DMS79 (cell line): ENCODE data around the gene ABCA10.
"Not testable (repeated sequence)": the region's sequence is repeated elsewhere in the genome, so short reads cannot be mapped to it uniquely, and the experiment has no call there.

Source experiments
- DNase-seq: peaks from one replicate; lab custom pipeline; 2025; lab: John Stamatoyannopoulos, UW

ABCA10 gene, protein sequence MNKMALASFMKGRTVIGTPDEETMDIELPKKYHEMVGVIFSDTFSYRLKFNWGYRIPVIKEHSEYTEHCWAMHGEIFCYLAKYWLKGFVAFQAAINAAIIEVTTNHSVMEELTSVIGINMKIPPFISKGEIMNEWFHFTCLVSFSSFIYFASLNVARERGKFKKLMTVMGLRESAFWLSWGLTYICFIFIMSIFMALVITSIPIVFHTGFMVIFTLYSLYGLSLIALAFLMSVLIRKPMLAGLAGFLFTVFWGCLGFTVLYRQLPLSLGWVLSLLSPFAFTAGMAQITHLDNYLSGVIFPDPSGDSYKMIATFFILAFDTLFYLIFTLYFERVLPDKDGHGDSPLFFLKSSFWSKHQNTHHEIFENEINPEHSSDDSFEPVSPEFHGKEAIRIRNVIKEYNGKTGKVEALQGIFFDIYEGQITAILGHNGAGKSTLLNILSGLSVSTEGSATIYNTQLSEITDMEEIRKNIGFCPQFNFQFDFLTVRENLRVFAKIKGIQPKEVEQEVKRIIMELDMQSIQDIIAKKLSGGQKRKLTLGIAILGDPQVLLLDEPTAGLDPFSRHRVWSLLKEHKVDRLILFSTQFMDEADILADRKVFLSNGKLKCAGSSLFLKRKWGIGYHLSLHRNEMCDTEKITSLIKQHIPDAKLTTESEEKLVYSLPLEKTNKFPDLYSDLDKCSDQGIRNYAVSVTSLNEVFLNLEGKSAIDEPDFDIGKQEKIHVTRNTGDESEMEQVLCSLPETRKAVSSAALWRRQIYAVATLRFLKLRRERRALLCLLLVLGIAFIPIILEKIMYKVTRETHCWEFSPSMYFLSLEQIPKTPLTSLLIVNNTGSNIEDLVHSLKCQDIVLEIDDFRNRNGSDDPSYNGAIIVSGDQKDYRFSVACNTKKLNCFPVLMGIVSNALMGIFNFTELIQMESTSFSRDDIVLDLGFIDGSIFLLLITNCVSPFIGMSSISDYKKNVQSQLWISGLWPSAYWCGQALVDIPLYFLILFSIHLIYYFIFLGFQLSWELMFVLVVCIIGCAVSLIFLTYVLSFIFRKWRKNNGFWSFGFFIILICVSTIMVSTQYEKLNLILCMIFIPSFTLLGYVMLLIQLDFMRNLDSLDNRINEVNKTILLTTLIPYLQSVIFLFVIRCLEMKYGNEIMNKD (N-terminal part only)

GRCh38 chr17:69228576-69228975, at the start of gene ABCA10:
Gene ABCA10 (minus strand): TSS chr17:69228824. CDS start chr17:69225358, 3,466 bp downstream.
- no peak for DNase-seq

GRCh38 chr17:69276279-69276678, 47.7 kb upstream of the ABCA10 start:
- not testable (repeated sequence) for DNase-seq

DNA sequence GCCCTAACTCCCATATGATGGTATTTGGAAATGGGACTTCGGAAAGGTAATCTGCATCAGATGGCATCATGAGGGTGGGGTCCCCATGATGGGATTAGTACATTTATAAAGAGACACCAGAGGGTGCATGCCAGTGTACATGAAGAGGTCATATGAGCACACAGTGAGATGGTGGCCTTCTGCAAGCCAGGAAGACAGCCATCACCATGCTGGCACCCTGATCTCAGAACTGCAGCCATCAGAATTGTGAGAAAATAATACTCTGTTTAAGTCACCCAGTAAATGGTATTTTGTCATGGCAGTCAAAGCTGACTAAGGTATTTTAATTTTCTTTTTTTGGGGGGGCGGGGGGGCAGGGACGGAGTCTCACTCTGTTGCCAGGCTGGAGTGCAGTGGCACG, 47.1 kb upstream of the ABCA10 start:
- no peak for DNase-seq

DNA sequence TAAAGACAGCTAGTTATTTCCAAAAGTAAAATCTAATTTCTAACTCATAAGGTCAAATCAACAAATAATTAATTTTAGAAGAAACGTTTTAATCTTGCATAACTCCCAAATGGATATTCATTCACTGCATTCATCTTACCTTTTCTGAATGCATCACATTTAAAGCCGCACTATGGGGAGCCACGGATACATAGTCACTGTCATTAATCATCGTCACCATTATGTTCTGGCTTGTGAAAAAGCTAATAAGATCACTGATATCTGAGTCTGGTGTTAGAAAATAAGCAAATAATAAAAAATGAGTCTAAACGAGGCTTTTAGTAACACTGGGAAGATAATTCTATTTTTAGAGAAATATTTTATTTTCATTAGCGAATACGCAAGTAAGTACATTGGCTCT, 42.4 kb upstream of the ABCA10 start:
- no peak for DNase-seq

GRCh38 chr17:69269131-69269998, 40.7 kb upstream of the ABCA10 start:
- DNase-seq: no peak

DNA sequence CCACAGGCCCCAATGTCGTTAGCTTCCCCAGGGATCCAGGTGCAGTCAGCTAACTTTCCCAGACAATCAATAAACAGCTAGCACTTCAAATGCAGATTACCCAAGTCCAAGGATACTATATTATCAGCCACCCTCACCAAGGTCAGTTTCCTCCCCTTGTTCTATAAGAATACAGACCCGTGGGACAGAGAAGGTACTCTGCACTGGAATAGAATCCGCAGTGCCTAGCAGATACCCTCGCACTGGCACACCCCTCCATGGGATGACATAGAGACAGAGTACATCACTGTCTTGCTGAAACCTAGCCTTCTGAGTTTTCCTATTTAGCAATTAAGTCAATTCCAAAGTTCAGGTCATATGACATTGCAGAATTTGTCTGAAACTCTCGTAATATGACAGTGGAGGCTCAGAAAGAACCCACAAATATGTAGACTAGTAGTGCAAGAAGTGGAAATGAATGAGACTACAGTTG, 40.0 kb upstream of the ABCA10 start:
- DNase-seq: no peak

- no peak for DNase-seq
Measured at GRCh38 chr17:69267219-69267618, 38.6 kb upstream of the ABCA10 start.

GRCh38 chr17:69265873-69266272, 37.2 kb upstream of the ABCA10 start:
- no peak for DNase-seq

- DNase-seq: no peak
Measured at GRCh38 chr17:69254187-69254586, 25.6 kb upstream of the ABCA10 start.

DNA sequence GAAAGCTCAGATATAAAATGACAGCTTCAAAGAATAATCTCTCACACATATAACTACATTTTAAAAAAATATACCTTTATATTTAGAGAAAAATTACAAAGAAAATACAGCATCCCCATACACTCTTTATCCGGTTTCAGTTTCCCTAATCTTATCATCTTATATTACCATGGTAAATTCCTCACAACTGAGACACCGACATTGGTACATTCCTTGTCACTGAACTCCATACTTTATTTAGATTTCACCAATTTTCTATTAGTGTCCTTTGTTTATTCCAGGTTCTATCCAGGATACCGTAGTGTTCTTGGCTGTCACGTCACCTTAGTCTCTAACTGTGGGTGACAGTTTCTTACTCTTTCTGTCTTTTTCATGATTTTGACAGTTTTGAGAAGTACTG, 22.0 kb upstream of the ABCA10 start:
- DNase-seq: no peak

DNA sequence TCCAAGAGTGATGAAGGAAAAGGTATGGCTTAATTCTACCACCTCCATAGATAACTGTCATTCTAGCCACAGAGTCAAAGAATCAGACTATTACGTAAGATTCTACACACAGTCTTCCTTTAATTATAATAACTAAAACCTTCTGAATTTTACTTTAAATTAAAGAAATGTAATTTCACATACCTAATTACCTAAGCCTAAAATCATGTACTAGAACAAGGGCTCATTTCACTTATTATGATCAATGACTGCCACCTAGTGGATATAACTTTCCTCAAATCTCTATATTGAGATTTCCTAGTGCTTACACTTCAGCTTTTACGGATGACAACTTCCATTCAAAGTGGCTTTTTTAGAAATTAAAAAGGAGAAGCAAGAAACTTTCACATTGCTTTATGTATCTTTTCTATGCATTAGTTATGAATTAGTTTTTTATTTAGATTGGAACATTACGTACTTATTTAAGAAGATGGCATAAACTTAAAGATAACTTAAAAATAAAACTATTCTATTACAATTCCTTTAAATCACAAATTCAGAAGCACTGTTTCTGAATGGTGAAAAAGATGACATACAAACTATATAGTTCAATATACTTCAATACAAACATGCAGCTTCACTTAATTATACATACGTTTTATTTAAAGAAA, 18.2 kb upstream of the ABCA10 start:
- DNase-seq: no peak

- no peak for DNase-seq
Measured at GRCh38 chr17:69246202-69246601, 17.6 kb upstream of the ABCA10 start.

GRCh38 chr17:69245617-69246016, 17.0 kb upstream of the ABCA10 start:
- no peak for DNase-seq

GRCh38 chr17:69239611-69240600, 11.3 kb upstream of the ABCA10 start:
- no peak for DNase-seq

DNA sequence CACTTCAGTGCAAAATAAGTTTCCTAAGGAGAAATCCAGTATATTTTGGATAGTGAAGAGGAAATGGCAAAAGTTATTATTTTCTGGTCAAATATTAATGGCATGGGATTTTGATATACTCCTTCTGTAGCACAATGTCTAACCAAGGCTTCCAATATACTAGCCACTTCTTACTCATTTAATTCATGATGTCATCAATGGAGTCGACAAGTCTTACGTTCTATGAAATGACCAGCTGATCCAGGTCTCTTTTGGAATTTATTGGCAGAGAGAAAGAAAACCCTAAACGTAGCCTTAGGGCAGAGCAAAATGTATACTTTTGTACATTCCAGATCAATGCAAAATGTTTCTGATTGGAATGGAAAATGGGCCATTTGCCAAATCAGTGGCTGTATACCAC, 8.3 kb upstream of the ABCA10 start:
- DNase-seq: no peak

DNA sequence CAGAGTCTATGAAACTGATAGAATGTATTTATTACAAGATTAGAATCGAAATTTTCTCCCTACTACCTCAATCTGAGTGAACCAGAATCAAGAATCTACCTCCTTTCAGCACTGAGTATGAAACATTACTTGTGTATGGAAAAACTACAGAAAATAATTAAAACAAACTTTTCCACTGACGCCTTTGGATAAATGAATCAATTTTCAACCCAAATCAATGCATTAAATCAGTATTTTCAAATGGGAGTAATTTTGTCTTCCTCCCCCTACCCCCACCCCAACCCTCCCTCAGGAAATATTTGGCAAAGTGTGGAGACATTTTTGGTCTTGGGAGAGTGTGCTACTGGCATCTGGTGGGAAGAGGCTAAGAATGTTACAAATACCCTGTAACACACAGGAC, 7.8 kb upstream of the ABCA10 start:
- DNase-seq: no peak

- no peak for DNase-seq
Measured at GRCh38 chr17:69235338-69236058, 6.9 kb upstream of the ABCA10 start.

- DNase-seq: no peak
Measured at GRCh38 chr17:69232650-69233049, 4.0 kb upstream of the ABCA10 start.

GRCh38 chr17:69231521-69231920, 2.9 kb upstream of the ABCA10 start:
- DNase-seq: no peak
